Neuronal stem cell (in vitro differentiated cells): ENCODE results near the gene AGTPBP1.

ENCODE experiments used
- DNase-seq: peaks from one replicate; pipeline ENCODE4 v3.0.0-alpha.2; 2013; ENCODE audit warnings: low spot score
- H2AFZ ChIP-seq: one replicate; pipeline ENCODE4 v1.6.1; 2013; ENCODE audit warnings: mild to moderate bottlenecking, low read length, inconsistent platforms
- H2AK5ac ChIP-seq: 2 replicates; pipeline ENCODE4 v1.6.1; 2013; ENCODE audit warnings: low read depth, mild to moderate bottlenecking, inconsistent platforms, low read length, moderate library complexity, mixed read lengths
- H2BK120ac ChIP-seq: 2 replicates; pipeline ENCODE4 v1.6.1; 2013; ENCODE audit warnings: low read depth, mild to moderate bottlenecking, inconsistent platforms, low read length, moderate library complexity, mixed read lengths
- H2BK12ac ChIP-seq: one replicate; pipeline ENCODE4 v1.6.1; 2013; ENCODE audit warnings: low read length, inconsistent platforms
- H2BK15ac ChIP-seq: 2 replicates; pipeline ENCODE4 v1.6.1; 2013; ENCODE audit warnings: mild to moderate bottlenecking, low read length, inconsistent platforms, mixed read lengths
- H2BK5ac ChIP-seq: one replicate; pipeline ENCODE4 v1.6.1; 2013; ENCODE audit warnings: inconsistent platforms, mild to moderate bottlenecking, low read length, moderate library complexity
- H3K14ac ChIP-seq: one replicate; pipeline ENCODE4 v1.6.1; 2013; ENCODE audit warnings: low read length, inconsistent platforms
- H3K18ac ChIP-seq: 2 replicates; pipeline ENCODE4 v1.6.1; 2013; ENCODE audit warnings: low read length, inconsistent platforms
- H3K23ac ChIP-seq: 2 replicates; pipeline ENCODE4 v1.6.1; 2013; ENCODE audit warnings: low read depth, mild to moderate bottlenecking, mixed read lengths, low read length, inconsistent platforms; ENCODE audit not compliant: poor library complexity
- H3K27ac ChIP-seq: replicated peaks from 3 replicates; pipeline ENCODE4 v1.5.1; 2013; ENCODE audit warnings: low read length, inconsistent platforms
- H3K27me3 ChIP-seq, 3 experiments: 2 replicates each; pipeline ENCODE4 v1.6.1; 2013; ENCODE audit warnings: low read length in 3 of 3, mild to moderate bottlenecking in 2 of 3, inconsistent platforms in 1 of 3, low read depth in 1 of 3, mixed read lengths in 1 of 3, moderate library complexity in 1 of 3; ENCODE audit not compliant: control insufficient read depth in 3 of 3, insufficient read depth in 3 of 3
- H3K36me3 ChIP-seq, 2 donors: replicated peaks in 1 of 2; 2 replicates each; pipeline ENCODE4 v1.6.1; 2013; ENCODE audit warnings: low read length in 2 of 2; ENCODE audit not compliant: control insufficient read depth in 2 of 2, insufficient read depth in 2 of 2
- H3K4ac ChIP-seq: 2 replicates; pipeline ENCODE4 v1.6.1; 2013; ENCODE audit warnings: inconsistent platforms, mild to moderate bottlenecking, low read length, moderate library complexity
- H3K4me1 ChIP-seq, 2 donors: 1 replicate in 1 of 2; 2 replicates in 1 of 2; pipeline ENCODE4 v1.6.1; 2013; ENCODE audit warnings: low read length in 2 of 2, low read depth in 1 of 2; ENCODE audit not compliant: control insufficient read depth in 2 of 2, insufficient read depth in 1 of 2
- H3K4me2 ChIP-seq: one replicate; pipeline ENCODE4 v1.6.1; 2013; ENCODE audit warnings: mild to moderate bottlenecking, low read length, inconsistent platforms; ENCODE audit not compliant: insufficient read depth, poor library complexity, severe bottlenecking
- H3K4me3 ChIP-seq, 2 donors: 2 replicates each; pipeline ENCODE4 v1.5.1; 2013; ENCODE audit warnings: low read length in 2 of 2, mild to moderate bottlenecking in 2 of 2, inconsistent platforms in 1 of 2, moderate library complexity in 1 of 2
- H3K79me1 ChIP-seq: one replicate; pipeline ENCODE4 v1.6.1; 2013; ENCODE audit warnings: low read depth, mild to moderate bottlenecking, inconsistent platforms, low read length, moderate library complexity
- H3K9ac ChIP-seq: one replicate; pipeline ENCODE4 v1.6.1; 2013; ENCODE audit warnings: mild to moderate bottlenecking, low read depth, low read length, inconsistent platforms; ENCODE audit not compliant: poor library complexity
- H3K9me3 ChIP-seq, 2 donors: replicated peaks in 1 of 2; 2 replicates each; pipeline versions ENCODE3 to v1.6.1; 2013; ENCODE audit warnings: low read length in 2 of 2, mild to moderate bottlenecking in 2 of 2, inconsistent platforms in 1 of 2, low read depth in 1 of 2, mixed read lengths in 1 of 2, moderate library complexity in 1 of 2; ENCODE audit not compliant: control insufficient read depth in 2 of 2, insufficient read depth in 1 of 2
- H4K8ac ChIP-seq: one replicate; pipeline ENCODE4 v1.6.1; 2013; ENCODE audit warnings: low read depth, mild to moderate bottlenecking, inconsistent platforms, low read length, moderate library complexity
- H4K91ac ChIP-seq: one replicate; pipeline ENCODE4 v1.6.1; 2013; ENCODE audit warnings: low read length, low read depth, mild to moderate bottlenecking, inconsistent platforms; ENCODE audit not compliant: poor library complexity
- WGBS, 2 donors: extraction: QIAGEN DNeasy Blood & Tissue Kit; methylation state at CpG; one replicate each; pipeline ENCODE4 v1.1.7; 2013; ENCODE audit warnings: missing lambda C conversion rate in 2 of 2, mixed read lengths in 1 of 2; ENCODE audit not compliant: insufficient read length in 2 of 2, insufficient replicate concordance in 1 of 2; ENCODE audit errors: extremely low coverage in 2 of 2; 5-methylcytosine and 5-hydroxymethylcytosine counted together

AGTPBP1 gene

DNA sequence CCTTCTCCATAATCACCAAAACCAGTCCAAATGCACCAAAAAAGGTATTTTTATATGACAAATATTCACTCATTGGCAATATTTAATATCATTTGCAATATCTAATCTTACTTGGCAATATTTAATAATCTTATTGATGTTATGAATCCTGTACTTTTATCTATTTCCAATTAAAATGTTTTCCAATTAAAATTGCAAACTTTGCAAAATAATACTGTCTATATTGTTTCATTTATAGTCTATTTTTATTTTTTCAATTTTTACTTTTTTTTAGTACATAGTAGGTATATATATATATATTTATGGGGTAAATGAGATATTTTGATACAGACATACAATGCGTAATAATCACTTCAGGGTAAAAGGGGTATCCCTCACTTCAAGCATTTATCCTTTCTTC is 109.9 kb downstream of the AGTPBP1 start:
- H3K27me3 ChIP-seq = no peaks in the 10 kb centered on the region
- H3K18ac ChIP-seq = no peak overlapping the region
- H3K9me3 ChIP-seq = no peaks in the 10 kb centered on the region
- no peak overlapping the region for H2BK5ac ChIP-seq
- WGBS, 2 donors = no CpG with 5 or more reads among the region's 1 CpG
- no peaks in the 10 kb centered on the region for H3K4me1 ChIP-seq
- H3K4ac ChIP-seq = no peak overlapping the region
- H2BK12ac ChIP-seq = no peak overlapping the region
- H3K36me3 ChIP-seq = peaks cover 0 to 56% of the 10 kb centered on the region in 2 donors
- H3K4me2 ChIP-seq = no peak overlapping the region
- H3K23ac ChIP-seq = no peak overlapping the region
- H2AFZ ChIP-seq = no peak overlapping the region
- no peak overlapping the region for H3K9ac ChIP-seq
- no peak overlapping the region for H2BK15ac ChIP-seq
- H3K14ac ChIP-seq = no peak overlapping the region
- no peak overlapping the region for H3K4me3 ChIP-seq
- H2BK120ac ChIP-seq = no peak overlapping the region
- no peak overlapping the region for H3K27ac ChIP-seq
- H3K79me1 ChIP-seq = no peaks in the 10 kb centered on the region
- no peak overlapping the region for H4K8ac ChIP-seq
- H4K91ac ChIP-seq = no peak overlapping the region
- DNase-seq = no peak
- no peak overlapping the region for H2AK5ac ChIP-seq

DNA sequence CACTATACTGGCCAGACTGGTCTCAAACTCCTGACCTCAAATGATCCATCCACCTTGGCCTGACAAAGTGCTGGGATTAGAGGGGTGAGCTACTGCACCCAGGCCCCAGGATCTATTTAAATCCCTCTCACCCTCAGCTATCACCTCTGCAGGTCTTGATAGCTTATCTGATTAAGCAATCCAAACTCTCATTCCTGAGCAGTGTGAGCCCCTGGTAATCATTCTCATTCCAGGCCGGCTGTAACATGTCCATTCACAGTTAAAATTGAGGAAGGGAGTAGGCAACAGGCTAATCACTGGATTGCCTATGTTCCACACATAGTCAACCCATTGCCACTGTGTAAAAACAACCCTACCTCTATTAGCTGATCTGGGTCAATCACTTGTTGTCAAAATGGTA is 111.1 kb downstream of the AGTPBP1 start:
- Histone ChIP-seq H2BK12ac (no peak overlapping the region), H2BK5ac (no peak overlapping the region), H2BK120ac (no peak overlapping the region), H3K27me3 (no peaks in the 10 kb centered on the region), H2AK5ac (no peak overlapping the region), H2BK15ac (no peak overlapping the region), H3K4ac (no peak overlapping the region), H3K9me3 (no peaks in the 10 kb centered on the region), H3K79me1 (no peaks in the 10 kb centered on the region), H3K4me2 (no peak overlapping the region), H3K18ac (no peak overlapping the region), H3K9ac (no peak overlapping the region), H3K27ac (no peak overlapping the region), H3K23ac (no peak overlapping the region), H3K4me1 (no peaks in the 10 kb centered on the region), H4K8ac (no peak overlapping the region), H3K36me3 (peaks cover 0 to 59% of the 10 kb centered on the region in 2 donors), H4K91ac (no peak overlapping the region), H3K4me3 (no peak overlapping the region), H3K14ac (no peak overlapping the region), H2AFZ (no peak overlapping the region)
- no CpG with 5 or more reads among the region's 1 CpG for WGBS, 2 donors
- DNase-seq = no peak

DNA sequence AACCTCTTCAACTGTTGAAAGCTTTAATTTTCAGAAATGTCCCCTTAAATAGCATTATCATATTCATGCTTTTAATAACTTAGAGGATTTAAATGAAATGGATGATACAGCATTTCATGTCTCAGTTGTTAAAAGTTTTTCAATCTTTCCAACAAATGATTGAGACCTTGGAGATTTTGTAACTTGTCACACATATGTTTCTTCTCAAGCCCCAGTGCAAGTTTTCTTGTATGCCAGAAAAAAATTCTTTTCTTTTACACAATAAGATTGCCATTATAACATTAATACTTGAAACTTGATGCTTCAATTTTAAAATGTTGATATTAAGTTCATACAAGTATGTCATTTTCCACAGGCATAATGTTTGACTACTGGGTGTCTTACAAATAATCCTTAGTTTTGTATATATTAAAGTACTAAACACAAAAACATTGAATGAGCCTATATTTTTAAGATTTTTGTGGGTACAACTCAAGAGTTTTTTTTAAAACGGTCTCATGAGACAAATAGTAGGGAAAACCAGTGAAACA is 124.5 kb downstream of the AGTPBP1 start:
- H2BK12ac ChIP-seq = no peak overlapping the region
- H3K4ac ChIP-seq = no peak overlapping the region
- no peak overlapping the region for H2BK120ac ChIP-seq
- H3K79me1 ChIP-seq = no peaks in the 10 kb centered on the region
- no peak overlapping the region for H2BK15ac ChIP-seq
- H3K18ac ChIP-seq = no peak overlapping the region
- H3K27ac ChIP-seq = no peak overlapping the region
- H3K27me3 ChIP-seq = no peaks in the 10 kb centered on the region
- WGBS, 2 donors = no CpG with 5 or more reads among the region's 1 CpG
- no peak overlapping the region for H2BK5ac ChIP-seq
- peaks cover 0 to 44% of the 10 kb centered on the region in 2 donors for H3K36me3 ChIP-seq
- no peaks in the 10 kb centered on the region for H3K9me3 ChIP-seq
- DNase-seq = no peak
- no peak overlapping the region for H3K4me2 ChIP-seq
- H3K4me3 ChIP-seq = no peak overlapping the region
- no peak overlapping the region for H3K23ac ChIP-seq
- no peak overlapping the region for H4K91ac ChIP-seq
- no peak overlapping the region for H4K8ac ChIP-seq
- no peaks in the 10 kb centered on the region for H3K4me1 ChIP-seq
- no peak overlapping the region for H2AFZ ChIP-seq
- H2AK5ac ChIP-seq = no peak overlapping the region
- no peak overlapping the region for H3K9ac ChIP-seq
- no peak overlapping the region for H3K14ac ChIP-seq

DNA sequence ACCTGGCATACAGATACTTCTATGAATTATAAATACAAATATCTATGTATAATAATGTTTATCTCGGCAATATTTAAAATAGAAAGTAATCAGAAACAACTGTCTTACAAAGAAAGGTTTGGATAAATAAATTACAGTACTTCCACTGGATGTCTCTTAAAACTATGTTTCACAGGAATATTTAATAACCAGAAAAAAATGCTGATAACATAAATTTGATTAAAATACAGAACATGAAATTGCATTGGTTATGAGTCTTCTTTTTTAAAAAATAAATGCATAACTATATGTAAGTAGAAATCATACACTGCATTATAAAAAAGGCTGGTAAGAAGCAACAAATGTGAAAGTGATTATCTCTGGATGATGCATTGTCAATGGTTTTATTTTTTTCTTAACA is 126.0 kb downstream of the AGTPBP1 start:
- no peaks in the 10 kb centered on the region for H3K27me3 ChIP-seq
- no peak overlapping the region for H2AK5ac ChIP-seq
- WGBS, 2 donors = no CpG with 5 or more reads among the region's 1 CpG
- no peak overlapping the region for H3K23ac ChIP-seq
- H2BK5ac ChIP-seq = no peak overlapping the region
- no peaks in the 10 kb centered on the region for H3K79me1 ChIP-seq
- peaks cover 0 to 39% of the 10 kb centered on the region in 2 donors for H3K36me3 ChIP-seq
- no peak overlapping the region for H2BK15ac ChIP-seq
- H3K14ac ChIP-seq = no peak overlapping the region
- no peaks in the 10 kb centered on the region for H3K4me1 ChIP-seq
- no peak overlapping the region for H3K4me3 ChIP-seq
- no peak overlapping the region for H3K4me2 ChIP-seq
- H3K27ac ChIP-seq = no peak overlapping the region
- DNase-seq = no peak
- H2BK120ac ChIP-seq = no peak overlapping the region
- no peak overlapping the region for H2AFZ ChIP-seq
- H4K91ac ChIP-seq = no peak overlapping the region
- no peaks in the 10 kb centered on the region for H3K9me3 ChIP-seq
- H3K18ac ChIP-seq = no peak overlapping the region
- H2BK12ac ChIP-seq = no peak overlapping the region
- H4K8ac ChIP-seq = no peak overlapping the region
- no peak overlapping the region for H3K9ac ChIP-seq
- H3K4ac ChIP-seq = no peak overlapping the region
